HG03045 (cell line): ENCODE data around the gene BID.
A peak's percentile ranks its signal among the peaks of the same experiment; 100 is the strongest.

Source experiments
- ATAC-seq: cut with Tn5 transposase; IDR thresholded peaks from one replicate; pipeline ENCODE4 v1.9.1; 2021; ENCODE audit warnings: mild to moderate bottlenecking, moderate library complexity; ENCODE audit not compliant: unreplicated experiment

The BID gene

DNA sequence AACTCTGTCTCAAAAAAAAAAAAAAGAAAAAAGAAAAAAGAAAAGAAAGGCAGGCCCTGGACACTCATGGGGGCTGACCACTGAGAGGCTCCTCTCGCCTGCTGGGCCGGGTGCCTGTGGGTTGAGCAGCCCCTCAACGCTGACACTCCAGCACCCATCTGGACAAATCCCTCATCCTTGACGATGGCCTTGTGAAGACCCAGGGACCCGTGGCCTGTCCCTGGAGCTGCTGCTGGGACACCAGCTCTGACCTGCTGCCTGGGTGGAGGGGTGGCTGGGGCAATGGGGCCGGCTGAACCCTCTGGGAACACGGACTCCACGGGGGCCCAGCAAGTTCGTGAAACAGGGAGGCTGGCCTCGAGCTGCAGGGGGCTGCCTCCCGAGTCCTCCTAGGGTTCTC lies 10.5 kb upstream of the BID start:
- no peak for ATAC-seq

DNA sequence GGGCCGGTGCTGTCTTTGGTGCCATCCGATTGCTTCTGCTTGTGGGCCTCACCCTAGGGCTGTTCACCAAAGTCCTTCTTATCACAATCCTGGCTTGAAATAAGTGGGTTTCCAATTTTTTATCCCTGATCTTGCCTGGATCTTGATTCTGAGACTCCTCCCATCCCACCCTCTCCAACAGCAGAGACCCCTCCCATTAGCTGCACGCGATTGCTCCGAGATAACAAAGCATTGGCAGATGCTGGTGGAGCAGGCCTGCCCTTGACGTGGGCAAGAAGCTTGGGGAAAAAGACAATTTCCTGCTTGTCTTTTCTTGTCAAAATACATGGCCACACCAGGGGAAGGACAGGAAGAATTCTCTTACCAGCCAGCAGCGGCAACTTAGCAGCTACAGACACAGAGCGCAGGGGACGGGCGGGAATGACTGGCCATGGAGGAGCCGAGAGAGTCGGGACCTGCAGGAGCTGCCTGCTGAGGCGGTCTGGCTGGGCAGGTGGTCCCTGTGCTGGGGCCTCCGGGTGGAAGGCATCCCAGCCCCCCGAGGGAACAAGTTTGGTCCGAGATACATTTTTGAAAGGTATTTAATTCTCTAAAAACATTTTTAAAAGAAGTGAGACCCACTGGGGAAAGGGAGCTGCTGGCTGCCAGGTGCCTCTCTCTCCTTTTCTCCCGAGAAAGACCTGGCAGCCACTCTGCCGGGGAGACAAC lies 9.7 kb upstream of the BID start:
- no peak for ATAC-seq

DNA sequence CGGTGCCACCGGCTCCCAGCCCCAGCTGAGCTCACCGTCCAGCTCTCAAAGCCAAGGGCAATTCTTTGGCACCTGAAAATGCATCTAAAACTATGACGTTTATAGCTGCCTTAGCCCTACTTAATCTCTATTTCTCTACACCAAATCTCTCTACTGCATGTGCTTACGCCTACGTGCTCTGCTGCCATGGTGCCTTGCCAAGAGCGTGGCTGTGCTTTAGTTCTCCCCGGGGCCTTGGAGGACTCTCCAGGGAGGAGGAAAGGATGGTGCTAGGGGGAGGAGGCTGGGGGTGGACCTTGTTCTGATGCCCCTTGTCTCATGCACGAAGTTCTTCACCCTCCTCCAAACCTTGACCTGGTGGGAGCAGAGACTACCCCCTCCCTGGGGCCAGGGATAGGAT lies 9.0 kb upstream of the BID start:
- no peak for ATAC-seq

DNA sequence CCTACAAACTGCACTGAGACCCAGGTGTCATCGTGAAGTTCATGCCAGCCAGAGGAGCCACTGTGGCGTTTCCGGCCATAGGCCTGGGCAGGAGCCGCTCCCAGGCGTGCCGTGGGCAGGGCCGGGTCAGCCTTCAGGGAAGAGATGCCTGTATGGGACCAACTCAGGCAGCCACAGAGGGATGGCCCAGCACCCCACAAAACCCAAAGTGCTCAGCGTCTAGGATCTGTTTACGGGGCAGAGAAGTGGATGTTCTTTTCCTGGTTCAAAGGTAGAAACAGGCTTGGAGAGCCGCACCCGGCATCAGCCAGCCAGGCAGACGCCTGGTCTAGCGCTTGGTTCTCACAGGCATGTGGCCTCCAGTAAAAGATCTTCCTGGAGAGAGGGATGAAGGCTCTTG lies 8.4 kb upstream of the BID start:
- ATAC-seq: no peak

DNA sequence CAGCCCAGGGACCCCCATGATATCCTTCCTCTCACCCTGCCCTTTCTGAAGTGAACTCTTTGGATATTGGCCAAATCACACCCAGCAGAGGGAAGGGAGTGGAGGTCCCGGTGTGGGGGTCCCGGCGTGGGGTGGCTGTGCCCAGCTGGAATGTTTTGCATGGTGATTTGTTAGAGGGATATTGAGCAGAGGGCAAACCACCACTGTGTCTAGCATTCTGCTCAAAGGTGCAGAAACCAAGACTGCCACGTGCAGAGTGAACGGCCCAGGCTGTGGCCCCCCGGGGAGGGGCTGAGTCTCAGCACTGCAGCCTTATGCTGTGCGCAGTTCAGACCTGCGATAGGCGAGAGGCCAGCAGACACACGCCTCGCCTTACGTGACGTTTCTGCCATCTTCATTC lies 7.9 kb upstream of the BID start:
- no peak for ATAC-seq

DNA sequence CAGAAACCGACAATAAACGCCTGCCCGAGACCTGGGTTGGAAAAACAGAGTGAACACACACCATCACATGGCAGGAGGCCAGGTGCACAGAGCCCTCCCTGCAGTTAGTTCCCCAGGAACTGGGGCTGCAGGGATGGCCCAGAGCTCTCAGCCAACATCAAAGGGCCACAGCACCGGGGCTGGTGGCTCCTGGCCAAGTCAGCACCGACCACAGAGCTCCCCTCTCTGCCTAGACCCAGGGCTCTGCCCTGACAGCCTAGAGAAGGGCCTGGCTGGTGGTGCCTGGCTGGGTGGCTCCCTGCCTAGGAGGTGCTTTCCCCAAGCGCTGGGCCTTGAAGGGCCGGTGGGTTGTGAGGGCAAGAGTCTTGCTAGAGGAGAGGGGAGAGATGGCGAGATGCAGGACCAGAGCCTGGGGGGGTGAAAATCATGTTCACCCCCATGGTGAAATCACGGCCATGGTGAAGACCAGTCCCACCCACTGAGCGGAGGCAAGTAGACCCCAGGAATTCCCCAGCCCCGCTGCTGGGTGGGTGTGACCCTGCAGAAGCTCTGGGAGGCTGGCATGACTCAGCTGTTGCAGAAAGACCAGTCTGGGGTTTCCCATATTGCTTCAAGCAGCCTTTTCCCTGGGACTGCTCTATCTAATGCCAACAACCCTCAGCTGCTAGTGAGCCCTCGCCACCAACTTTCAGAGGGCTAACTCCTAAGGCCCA lies 7.2 kb upstream of the BID start:
- ATAC-seq: peak; percentile 31

DNA sequence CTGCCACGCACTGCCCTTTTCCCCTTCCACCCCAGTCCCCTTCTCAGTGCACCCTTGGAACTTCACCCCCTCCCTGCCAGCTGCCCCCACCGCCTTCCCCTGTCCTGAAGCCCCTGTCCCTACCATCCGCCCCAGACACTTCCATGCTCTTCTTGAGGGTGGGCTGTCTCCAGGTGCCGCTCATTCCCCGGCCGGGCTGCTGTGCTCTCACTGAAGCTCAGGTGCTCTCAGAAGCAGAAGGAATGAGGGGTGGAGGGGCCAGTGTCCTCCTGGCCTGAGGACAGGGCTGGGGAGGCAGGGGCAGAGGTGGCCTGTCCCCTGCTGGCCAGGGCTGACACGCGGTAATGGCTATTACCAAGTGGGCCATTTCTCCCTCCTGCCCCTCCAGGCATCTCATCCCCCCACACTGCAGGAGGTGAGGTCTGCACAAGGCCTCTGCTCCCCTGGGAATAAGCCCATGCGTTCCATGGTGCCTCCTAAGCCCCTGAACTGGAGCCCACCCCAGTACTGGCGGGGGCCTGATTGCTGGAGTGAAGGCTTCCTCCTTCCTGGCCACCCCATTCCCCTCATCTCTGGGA lies 6.6 kb upstream of the BID start:
- no peak for ATAC-seq

DNA sequence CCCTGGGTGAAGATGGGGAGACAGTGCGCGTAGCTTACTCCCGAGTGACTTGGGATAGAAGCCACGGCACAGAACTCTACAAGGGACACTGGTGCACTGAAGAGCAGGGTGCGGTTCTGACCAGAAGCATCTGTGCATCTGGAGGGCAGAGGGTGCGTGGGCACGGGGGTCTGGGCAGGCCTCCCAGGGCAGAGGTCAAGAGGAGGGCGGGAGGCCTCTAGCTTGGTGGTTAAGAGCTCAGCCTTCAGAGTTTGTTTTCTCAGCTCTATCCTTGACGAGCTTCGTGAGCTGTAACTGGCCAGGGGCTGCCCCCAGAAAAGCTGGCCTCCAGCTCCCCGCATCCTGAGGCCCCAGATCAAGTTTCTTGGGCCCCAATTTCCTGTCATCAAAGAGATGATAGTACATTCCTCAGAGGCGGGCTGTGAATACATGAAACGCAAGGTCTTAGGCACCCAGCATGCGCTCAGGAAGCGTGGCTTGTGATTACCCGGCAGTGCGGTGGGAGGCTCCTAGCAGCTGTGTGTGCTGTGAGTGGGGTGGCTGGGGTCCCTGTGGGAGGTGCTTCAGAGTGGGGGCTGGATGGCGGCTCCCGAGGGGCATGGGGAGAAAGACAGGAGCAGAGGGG lies 6.0 kb upstream of the BID start:
- ATAC-seq: no peak

DNA sequence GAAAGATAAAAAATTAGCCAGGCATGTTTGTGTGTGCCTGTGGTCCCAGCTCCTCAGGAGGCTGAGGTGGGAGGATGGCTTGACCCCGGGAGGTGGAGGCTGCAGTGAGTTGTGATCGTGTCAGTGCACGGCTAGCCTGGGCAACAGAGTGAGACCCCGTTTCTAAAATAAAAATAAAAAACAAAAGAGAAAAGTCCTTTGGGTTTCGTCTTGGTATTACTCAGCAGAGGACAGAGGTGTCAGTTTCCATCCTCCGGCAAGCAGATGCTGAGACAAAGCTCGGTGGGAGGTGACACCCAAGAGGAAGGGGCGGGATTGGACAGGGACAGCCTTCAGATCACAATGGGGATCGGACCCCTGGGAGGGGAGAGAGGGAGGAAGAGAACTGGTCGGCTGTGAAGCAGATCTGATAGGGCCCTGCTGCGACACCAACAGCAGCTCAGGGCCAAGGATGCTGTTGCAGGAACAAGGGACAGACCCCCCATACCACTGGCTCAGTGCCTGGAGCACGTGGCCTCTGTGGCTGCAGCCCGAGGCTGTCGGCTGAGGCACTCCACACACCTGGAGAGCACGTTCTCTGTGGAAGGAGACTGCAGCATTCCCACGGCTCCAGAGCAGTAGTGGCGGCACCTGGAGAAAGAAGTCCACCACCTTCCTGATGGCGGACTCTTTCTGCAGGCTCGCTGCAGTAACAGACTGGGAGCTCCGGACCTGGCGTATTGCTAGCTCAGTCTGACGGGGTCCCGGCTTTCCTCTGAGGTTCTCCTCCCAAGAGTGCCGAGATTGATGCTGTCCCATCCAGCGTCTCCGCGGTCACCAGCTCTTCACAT lies 5.2 kb upstream of the BID start:
- no peak for ATAC-seq

DNA sequence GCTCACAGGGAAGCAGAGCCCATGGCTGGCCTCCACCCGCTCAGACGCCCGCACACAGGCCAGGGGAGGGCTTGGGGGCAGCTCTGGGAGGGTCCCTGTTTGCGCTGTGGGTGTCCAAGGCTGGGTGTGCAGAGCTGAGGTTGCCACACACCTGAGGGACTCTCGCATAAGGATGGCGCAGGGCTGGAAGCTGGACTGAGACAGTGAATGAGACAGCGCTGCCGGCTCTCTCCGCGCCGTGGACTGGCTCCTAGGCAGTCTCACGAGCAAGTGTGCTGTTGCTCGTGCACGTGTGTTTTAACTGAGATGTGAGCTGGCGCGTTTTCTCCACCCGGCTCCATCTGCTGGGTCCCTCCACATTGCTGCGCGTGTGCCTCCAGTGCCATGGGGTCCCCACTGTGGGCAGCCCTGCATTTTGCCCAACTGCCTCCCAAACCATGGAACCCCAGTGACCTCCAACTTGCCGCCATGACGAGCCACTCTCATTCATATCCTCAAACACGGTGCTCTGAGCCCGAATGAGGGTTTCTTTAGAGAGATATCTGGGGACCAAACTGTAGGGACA lies 4.2 kb upstream of the BID start:
- no peak for ATAC-seq

DNA sequence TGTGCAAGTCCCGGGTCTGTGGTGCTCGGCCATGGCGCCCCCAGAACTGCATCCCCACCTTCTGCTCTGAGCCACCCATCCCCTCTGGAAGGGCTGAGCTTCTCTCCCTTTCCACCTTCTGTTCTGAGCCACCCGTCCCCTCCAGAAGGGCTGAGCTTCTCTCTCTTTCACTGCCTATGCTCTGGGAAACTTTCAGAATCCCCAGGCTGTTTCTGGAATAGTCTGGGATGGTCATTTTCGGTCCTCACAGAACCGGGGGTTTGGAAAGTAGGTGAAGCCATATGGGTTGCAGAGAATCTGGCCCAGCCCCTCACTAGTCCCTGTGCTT lies 3.4 kb upstream of the BID start:
- no peak for ATAC-seq

DNA sequence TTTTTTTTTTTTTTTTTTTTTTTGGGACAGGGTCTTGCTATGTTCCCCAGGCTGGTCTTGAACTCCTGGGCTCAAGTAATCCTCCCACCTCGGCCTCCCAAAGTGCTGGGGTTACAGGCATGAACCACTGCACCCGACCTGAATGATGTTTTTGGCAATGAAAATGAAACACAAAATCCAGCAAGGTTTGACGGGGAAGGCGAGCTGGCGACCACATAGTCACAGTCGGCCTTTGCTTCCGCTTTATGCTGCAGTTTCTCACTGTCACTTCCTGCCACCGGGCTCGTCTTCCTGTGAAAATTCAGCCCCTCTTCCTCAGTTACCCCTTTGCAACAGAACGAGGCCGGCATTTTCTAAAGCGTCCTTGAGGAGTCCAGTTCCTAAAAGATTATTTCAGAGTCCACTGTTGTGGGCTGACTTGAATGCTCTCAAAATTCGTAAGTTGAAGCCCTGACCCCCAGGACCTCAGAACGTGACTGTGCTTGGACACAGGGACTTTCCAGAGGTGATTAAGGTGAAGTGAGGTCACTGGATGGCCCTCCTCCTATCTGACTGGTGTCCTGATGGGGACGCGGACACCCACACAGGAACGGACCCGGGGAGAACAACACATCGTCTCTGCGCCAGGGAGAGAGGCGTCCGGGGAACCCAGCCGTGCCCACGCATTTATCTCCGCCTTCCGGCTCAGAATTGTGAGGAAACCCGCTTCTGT lies 2.9 kb upstream of the BID start:
- ATAC-seq: peak; percentile 24

DNA sequence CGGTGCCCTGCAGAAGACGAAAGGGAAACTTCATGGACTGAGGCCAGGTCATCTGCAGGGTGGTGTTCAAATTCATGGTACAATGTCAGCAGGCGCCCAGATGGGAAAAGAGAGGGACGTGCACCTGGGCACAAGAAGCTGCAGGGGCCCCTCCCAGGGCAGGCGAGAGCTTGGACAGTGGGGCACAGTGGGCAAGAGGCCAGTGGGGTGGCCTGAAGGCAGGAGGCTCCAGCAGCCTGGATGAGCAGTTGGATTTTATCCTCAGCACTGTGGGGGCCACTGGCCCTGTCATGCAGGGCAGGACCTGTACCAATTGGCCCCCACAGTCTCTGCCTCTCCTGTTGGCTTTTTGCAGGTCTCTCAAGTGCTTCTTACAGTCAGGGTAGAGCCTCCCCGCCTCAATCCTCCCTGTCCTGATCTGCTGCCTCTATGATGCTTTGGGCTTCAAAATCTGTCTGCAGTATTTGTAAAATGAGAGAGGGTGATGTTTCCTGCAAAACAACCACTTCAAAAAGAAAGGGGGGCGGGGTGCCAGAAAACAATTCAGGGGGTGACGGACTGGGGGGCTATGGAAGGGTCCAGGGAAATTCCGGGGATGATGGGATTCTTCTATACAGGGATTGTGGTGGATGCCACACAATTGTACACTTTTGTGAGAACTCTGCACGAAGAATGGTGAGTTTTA lies 1.7 kb upstream of the BID start:
- ATAC-seq: no peak

DNA sequence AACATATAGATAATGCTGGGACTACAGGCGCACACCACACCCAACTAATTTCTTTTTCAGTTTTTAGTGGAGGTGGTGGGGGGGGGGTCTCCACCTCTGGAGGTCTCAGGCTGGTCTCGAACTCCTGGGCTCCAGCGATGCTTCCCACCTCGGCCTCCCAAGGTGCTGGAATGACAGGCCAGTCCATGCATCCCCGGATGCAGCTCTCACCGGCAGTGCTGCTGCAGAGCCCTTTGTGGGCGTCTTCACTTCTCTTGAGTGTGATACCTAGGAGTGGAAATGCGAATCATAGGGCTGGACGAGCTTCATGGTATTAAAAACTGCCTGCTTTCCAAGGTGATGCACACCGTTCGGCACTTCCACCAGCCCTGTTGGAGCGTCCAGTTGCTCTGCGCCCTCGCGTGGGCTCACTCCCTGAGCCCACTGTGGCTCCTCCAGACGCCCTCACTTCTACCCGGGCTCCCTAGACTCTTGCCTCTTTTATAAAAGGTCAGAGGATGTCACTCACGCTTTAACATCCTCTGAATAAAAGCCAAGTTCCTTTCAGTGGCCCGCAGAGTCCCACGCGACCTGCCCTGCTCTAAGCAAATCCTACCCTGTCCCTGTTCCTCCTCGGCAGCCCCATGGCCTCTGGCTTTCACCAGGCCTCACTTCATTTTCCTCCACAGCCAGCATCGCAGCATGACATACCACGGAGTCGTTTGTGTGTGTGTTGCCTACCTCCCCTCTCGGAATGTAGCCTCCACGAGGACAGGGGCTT lies 837 bp upstream of the BID start:
- ATAC-seq: no peak

DNA sequence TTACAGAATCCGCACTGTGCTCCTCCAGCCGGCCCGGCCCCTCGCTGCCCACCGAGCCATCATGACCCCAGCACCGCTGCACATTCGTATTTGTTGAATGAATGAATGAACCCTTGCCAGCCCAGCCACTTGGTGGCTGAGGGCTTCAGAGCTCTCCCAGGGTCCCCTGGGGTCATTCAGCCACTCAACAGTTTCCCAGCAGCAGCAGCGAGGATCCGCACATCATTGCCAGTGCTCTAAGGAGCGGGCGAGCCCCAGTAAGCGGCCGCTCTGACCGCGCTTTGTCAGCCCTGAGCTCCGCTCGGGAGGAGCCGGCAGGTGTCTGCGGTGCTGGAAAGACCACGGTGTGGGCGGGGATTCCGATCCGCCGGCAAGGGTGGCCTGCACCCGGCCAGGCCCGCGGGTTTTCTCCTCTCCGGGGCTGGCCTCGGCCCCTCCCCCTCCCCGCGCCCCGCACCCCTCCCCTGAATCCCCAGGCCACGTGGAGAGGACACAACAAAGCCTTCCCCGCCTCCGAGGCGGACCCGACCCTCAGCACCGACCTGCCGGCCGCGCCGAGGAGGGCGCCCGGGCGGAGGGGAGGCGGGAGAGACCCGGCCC lies 563 bp downstream of the BID start:
- peak; percentile 32 for ATAC-seq

DNA sequence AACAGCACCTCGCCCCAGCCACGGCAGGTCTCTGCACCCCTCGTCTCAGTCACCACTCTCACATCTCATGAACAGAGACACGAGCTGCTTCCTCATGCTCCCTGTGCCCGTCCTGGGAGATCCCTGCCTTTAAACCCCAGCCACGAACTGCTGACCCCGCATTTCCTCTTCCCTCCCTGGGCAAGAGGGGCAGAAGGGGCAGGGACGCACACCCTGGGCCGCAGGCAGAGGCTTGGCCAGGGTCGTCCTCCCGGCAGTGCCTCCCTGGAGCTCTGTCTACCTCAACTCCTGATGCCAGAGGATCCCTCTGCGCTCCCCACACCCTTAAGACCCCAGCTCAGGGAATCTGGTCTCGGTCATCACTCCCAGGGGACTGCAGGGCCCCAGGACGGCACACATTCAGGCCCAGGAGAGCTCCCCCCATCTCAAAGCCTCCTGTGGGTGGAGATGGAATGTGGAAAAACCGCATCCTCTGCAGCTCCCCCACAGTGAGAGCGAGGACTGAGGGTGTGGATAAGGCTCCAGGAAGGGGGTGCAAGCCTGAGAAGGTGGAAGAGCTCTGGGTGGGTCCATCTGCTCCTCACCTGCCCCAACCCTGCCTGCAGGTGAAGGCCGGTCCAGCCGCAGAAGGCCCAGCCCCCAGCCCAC lies 1.2 kb downstream of the BID start:
- no peak for ATAC-seq

DNA sequence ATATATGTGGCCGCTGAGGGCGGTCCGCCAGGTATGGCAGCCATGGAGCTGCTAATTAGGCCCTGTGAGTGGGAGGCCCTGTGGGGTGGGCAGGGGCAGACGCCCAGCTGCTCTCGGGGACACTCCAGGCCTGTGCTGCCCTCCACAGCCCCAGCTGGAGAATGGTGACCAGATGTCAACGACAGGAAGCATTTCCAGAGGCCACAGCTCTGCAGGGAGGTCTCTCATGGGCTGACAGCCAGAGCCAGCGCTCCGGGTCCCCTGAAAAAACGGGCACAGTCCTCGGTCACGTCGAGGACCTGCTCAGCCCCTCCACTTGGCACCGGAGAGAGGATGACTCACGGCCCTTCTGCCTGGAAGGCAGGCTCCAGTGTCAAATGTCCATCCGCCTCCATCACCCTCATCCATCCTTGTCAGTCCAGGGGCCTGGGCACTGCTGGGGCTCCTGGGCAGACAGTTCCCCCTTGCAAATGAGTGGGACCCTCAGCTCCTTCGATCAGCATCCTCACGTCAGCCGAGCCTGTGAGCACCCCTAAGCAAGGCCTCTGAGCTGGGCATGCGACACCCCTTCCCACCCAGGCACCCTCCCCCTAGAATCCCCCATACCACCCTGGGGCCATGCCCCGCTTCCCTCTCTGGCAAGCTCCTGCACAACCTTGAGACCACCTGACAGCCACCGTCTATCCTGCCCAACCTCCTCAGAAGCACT lies 1.9 kb downstream of the BID start:
- no peak for ATAC-seq
